HG02852 (cell line): ENCODE results near the gene ZCCHC7.
A peak's percentile ranks its signal among the peaks of the same experiment; 100 is the strongest.
"Not testable (repeated sequence)": the region's sequence is repeated elsewhere in the genome, so short reads cannot be mapped to it uniquely, and the experiment has no call there.

ENCODE experiments used
- ATAC-seq: cut with Tn5 transposase; IDR thresholded peaks from one replicate; pipeline ENCODE4 v1.9.1; 2021; ENCODE audit warnings: mild to moderate bottlenecking, moderate library complexity; ENCODE audit not compliant: unreplicated experiment

Gene ZCCHC7

DNA sequence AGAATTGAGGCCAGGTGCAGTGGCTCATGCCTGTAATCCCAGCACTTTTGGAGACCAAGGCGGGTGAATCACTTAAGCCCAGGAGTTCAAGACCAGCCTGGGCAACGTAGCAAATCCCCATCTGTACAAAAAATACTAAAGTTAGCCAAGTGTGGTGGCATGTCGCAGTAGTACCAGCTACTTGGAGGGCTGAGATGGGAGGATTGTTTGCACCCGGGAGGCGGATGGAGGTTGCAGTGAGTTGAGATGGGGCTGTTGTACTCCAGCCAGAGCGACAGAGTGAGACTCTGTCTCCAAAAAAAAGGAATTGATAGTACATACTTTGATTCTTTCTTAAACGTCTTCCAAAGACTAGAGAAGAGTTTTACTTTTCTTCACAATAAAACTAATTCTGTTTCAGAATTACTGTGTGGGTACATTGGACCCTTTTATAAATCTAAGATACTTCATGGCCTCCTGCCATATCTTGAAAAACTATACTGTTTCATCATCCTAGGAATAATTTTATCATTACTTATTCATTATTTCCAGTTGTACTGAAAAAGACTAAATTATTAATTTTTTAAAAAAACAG is 170.1 kb downstream of the ZCCHC7 start:
- no peak for ATAC-seq

DNA sequence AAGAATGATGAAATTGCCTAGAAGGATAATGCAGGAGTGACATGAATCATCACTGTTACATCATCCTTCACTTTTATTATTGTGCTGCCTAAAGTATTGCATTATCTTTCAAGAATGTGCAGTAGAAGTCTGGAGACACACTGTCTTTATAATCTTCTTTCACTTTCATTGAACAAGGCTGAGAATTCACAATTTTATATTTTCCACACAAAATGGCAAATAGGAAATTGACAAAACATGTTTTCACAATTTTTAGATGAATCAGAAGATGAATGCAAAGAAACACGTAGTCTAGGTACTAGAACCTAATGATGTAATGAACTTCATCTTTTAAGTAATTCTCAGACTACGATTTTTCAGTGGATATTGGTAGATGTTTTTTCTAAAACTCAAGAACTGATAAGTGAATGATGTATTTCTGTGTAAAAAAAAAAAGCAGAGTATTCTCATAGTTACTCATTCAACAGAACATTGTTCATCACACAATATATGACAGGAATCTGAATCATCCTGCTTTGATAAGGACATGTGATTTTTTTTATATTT is 170.6 kb downstream of the ZCCHC7 start:
- ATAC-seq, result no peak

DNA sequence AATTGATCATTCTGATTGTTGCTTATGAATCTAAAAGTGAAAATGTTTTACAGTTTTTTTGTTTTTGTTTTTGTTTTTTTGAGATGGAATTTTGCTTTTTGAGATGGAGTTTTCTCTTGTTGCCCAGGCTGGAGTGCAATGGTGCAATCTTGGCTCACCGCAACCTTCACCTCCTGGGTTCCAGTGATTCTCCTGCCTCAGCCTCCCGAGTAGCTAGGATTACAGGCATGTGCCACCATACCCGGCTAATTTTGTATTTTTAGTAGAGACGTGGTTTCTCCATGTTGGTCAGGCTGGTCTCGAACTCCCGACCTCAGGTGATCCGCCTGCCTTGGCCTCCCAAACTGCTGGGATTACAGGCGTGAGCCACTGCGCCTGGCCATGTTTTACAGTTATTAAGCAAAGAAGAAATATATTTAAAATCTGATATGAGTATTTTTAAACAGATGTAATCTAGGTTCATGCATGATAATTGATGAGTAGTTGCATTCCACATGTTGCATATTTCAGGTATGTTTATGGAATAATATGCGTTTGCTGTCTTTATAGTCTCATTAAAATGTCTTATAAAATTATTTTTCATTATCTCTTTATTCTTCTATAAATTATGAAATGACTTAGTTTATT is 171.4 kb downstream of the ZCCHC7 start:
- ATAC-seq, result not testable (repeated sequence)

- no peak for ATAC-seq
Observed at GRCh38 chr9:37292896-37293295, 172.5 kb downstream of the ZCCHC7 start.

- peak; percentile 67 for ATAC-seq
Observed at GRCh38 chr9:37293664-37294524, 173.5 kb downstream of the ZCCHC7 start.

DNA sequence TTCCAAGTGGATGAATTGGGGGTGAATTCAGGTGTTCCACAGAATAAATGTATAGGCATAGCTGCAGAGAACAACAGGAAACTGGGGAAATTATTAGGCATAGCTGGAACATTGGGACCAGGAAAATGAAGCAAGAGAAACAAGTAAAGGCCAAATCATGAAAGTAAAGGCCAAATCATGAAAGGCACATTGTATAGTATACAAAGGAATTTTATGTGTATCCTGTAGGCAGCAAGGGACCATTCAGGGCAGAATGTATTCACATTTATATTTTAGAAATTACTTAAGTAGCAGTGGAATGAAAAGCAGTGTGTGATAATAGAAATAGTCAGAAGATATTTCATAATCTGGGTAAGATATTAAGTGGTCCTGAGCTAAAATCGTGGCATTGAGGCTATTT is 174.8 kb downstream of the ZCCHC7 start:
- no peak for ATAC-seq

DNA sequence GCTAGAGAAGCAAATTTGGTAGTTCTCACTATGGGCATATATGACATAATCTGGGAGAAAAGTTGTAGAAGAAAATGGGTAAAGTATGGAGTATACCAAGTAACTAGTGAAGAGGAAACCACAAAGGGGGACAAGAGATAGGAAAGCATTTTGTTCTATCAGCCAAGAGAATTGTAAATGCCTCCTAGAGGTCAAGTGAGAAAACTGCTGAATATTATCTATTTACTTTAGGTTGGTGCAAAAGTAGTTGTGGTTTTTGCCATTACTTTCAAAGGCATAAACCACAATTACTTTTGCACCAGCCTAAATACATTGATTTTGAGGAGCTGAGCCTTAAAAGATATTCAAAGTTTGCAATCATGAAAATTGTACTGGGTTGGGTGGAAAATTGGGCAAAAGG is 175.4 kb downstream of the ZCCHC7 start:
- no peak for ATAC-seq

DNA sequence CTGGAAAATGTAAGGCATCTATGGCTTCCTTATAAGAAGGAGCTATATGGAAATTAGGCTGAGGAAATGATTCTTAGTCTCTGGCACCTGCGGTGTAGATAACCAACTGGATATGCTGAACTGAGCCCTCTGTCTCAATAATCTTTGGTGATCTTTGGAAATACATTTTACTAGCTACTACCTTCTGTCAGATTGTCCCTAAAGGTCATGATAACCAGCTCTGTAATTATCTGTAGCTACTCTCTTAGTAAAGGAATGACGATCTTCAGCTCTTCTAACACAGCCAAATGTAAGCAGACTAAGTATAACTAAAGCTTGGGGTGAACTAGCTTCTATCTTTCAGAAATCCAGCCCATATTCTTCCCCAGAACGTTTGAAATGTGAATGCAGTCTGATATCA is 177.2 kb downstream of the ZCCHC7 start:
- no peak for ATAC-seq

- no peak for ATAC-seq
Observed at GRCh38 chr9:37300620-37301019, 180.2 kb downstream of the ZCCHC7 start.

DNA sequence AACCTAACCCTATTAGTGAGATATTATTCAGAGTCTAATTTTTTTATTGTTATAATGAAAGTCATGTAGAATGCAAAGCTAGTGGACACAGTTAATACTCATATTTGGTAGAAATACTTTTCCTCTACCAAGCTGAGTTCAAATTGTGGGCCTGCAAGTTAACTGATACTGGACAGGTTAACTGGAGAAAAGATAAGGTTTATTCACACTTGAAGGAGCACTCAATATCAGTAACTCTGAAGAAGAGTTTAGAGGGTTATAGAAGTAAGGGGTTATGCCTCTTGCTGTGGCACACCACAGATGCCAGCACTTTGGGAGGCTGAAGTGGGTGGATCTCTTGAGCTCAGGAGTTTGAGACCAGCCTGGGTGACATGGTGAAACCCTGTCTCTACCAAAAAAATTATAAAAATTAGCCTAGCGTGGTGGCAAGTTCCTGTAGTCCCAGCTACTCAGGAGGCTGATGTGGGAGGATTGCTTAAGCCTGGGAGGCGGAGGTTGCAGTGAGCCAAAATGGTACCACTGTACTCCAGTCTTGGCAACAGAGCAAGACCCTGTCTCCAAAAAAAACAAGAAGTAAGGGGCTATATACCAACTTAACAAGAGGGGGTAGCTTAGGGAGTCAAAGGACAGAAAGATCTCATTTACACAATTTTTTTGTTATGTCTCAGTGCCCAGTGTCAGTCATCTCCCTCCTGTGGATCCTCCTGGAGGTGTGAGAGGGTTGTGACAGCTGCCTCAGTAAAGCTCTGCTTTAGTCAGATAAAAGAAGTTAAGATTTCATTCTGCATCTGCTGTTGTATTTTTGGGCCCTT is 180.9 kb downstream of the ZCCHC7 start:
- no peak for ATAC-seq

DNA sequence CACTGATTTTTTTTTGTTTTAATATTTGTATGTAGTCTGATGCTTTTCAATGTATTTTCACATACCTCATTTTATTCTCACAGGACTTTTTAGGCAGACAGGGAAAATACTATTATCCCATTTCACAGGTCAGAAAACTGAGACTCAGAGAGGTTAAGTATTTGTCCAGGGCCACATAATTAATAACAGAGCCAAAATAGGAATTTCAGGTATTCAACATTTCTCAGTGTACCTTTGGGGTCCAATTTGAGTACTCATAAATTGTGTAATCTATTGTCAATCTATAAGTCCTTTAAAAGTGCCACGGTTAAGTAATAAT is 181.4 kb downstream of the ZCCHC7 start:
- ATAC-seq, result no peak

DNA sequence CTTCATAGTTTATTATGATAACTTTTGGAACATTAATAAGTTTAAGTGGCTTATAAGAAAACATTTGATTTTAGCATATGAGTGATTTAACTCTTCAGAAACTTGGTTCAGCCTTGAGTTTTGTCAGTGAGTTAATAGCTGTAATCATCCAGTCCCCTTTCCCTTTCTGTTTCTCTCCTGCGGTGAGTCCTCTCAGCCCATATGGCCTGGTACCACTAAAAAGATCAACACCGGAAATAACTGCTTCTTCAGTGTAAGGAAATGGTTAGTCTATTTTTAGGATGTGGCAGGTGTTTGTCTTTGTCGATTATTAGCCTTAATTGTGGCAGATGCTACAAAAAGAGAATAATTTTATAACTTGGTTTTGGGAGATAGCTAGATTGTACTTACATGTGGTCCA is 181.9 kb downstream of the ZCCHC7 start:
- peak; percentile 92 for ATAC-seq

GRCh38 chr9:37303272-37303671 is 182.9 kb downstream of the ZCCHC7 start:
- ATAC-seq, result not testable (repeated sequence)

GRCh38 chr9:37309136-37309535 is 188.8 kb downstream of the ZCCHC7 start:
- peak; percentile 47 for ATAC-seq

- no peak for ATAC-seq
Observed at GRCh38 chr9:37311938-37312708, 191.7 kb downstream of the ZCCHC7 start.

- peak; percentile 60 for ATAC-seq
Observed at GRCh38 chr9:37324261-37324683, 203.9 kb downstream of the ZCCHC7 start.

GRCh38 chr9:37324691-37325490 is 204.5 kb downstream of the ZCCHC7 start:
- no peak for ATAC-seq

DNA sequence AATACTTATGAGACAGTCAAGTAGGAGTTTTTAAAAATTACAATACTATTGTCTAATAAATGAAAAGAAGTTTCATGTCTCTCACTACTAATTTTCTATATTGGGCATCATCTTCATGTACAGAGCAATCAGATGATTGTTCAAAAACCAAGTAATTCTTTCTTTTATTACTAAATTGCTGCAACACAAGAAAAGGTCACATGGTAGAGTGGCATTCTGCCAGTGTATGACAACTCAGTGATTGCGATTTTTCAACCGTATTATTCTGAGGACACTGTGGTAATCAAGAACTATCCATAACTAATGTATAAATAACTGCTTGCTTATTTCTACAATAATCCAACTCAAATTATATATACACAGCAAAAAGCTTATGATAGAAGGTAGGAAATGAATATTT is 205.4 kb downstream of the ZCCHC7 start:
- ATAC-seq, result no peak

DNA sequence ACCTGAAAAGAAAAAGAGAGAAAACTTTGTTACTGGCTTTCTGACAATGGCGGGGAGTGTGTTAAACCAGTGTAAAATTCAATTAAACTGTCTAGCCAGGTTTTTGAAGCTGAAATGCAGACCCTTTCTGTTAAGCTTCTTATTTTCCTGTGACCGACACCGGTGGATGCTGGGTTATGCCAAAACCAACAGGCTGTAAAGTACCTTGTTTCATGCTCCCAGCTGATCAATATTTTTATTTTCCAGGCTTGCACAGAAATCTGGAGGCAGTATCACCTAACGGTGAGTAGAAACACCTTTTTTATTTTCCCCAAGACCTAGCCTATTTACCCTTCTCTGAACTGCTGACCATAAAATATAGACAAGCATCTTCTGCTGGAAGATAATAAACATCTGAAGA is 207.2 kb downstream of the ZCCHC7 start:
- ATAC-seq, result no peak
